ENCODE measurements around the gene ANXA6.

The ANXA6 gene

GRCh38 chr5:151062405-151063141 is 95.0 kb downstream of the ANXA6 start:
- no peak for TF ChIP-seq CTCF (IDR thresholded peaks at IDR 0.05)
- peak overlapping the region; percentile 47 for H3K4me3 ChIP-seq
- peak overlapping the region; percentile 63 to 86 for H3K27ac ChIP-seq
- DNase-seq (ENCODE audit: low spot score), result no peak

- DNase-seq (ENCODE audit: low spot score), result no peak
- Histone ChIP-seq H3K4me3 (no peak overlapping the region), H3K27ac (peak overlapping the region; percentile 39 to 52)
- TF ChIP-seq CTCF (IDR thresholded peaks at IDR 0.05), result no peak
Measured at GRCh38 chr5:151060742-151061141, 96.8 kb downstream of the ANXA6 start.

DNA sequence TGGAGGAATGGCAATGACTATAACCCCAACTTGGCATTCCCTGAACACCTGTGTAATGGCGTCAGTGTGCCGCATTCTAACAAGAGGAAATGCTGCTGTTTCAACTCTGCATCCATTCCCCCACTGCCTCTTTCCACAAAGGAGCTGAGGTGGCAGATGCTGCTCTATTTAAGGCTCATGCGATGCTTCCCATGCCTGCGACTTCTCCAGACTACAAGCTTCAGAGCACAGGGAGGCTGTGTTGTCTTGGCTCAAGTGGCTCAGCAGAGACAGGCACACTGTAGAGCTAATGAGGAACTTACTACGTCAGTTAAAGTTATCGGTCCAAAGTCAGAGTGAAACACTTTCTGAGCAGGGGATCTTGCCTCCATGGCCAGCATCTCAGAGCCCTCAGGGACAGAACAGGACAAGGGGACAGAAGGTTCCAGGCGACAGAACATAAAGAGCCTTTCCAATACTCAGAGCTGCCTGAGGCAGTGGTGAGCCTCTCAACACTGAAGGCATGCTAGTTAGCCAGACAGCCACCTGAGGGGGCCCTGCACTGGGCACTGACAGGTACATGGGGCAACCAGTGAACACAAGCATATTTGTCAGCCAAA is 98.6 kb downstream of the ANXA6 start:
- peak overlapping the region in 1 of 2 donors; percentile 28 for H3K27ac ChIP-seq
- DNase-seq (ENCODE audit: low spot score), result no peak

GRCh38 chr5:151058301-151058700 is 99.3 kb downstream of the ANXA6 start:
- no peak for TF ChIP-seq CTCF (IDR thresholded peaks at IDR 0.05)
- H3K27ac ChIP-seq, result no peak overlapping the region
- no peak for DNase-seq (ENCODE audit: low spot score)
- no peak overlapping the region for H3K4me3 ChIP-seq

More for the DNA sequence above, 98.6 kb downstream of the ANXA6 start:
- H3K4me3 ChIP-seq, result no peak overlapping the region
- TF ChIP-seq CTCF (IDR thresholded peaks at IDR 0.05), result no peak

- no peak overlapping the region for H3K27ac ChIP-seq
Measured at GRCh38 chr5:151056379-151057325, 100.9 kb downstream of the ANXA6 start.

GRCh38 chr5:151055336-151055735 is 102.2 kb downstream of the ANXA6 start:
- Histone ChIP-seq H3K27ac (no peak overlapping the region), H3K4me3 (no peak overlapping the region)
- DNase-seq (ENCODE audit: low spot score), result no peak
- TF ChIP-seq CTCF (IDR thresholded peaks at IDR 0.05), result no peak

More at GRCh38 chr5:151056379-151057325, 100.9 kb downstream of the ANXA6 start:
- no peak for TF ChIP-seq CTCF (IDR thresholded peaks at IDR 0.05)
- H3K4me3 ChIP-seq, result no peak overlapping the region
- DNase-seq (ENCODE audit: low spot score), result no peak

All from coronary artery (tissue), 2 donors.